GM18873 (cell line): ENCODE measurements around the gene STN1.

Source experiments
- ATAC-seq: cut with Tn5 transposase; IDR thresholded peaks from one replicate; pipeline ENCODE4 v1.9.1; 2021; ENCODE audit warnings: mild to moderate bottlenecking, moderate library complexity, moderate number of reproducible peaks; ENCODE audit not compliant: unreplicated experiment, low FRiP score

The STN1 gene

GRCh38 chr10:103930449-103930848 lies 12.5 kb upstream of the STN1 start:
- ATAC-seq = no peak

DNA sequence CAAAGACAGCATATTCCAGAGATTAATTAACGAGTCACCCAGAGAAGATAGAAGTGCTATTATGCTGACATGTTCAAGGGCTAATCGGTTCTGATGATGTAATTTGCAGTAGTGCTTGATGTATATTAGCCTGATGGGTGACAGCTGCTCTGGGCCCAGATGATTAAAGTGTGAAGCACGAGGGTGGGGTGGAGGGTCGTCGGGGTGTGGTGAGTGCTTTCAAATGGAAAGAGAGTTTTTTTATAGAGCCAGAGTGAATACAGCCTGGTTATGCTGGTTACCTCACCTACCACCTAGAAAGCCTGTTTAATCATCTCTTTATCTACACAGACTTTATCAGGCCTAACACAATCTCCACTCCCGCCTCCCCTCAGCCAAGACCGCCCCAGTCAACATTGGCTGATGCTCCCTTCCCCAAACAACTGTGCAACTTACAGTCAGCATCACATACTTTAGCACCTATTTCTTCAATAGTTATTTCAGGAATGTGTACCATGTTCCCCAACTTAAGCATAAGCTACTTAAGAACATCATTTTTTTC lies 11.5 kb upstream of the STN1 start:
- no peak for ATAC-seq

DNA sequence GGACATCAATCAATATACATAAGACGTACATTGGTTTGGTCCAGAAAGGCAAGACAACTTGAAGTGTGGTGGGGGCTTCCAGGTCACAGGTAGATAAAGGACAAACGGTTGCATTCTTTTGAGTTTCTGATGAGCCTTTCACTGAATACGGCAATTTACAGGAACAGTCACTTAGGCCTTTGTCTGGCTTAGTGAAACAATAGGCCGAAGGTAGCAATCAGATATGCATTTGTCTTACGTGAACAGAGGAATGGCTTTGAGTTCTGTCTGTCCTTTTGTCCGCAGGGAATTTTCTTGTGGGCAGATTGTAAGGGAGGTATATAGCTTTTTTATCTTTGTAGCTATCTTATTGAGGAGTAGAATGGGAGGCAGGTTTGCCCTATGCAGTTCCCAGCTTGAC lies 10.8 kb upstream of the STN1 start:
- ATAC-seq = no peak

- no peak for ATAC-seq
These were observed 8.8 kb upstream of the STN1 start for GRCh38 chr10:103926722-103927319.

DNA sequence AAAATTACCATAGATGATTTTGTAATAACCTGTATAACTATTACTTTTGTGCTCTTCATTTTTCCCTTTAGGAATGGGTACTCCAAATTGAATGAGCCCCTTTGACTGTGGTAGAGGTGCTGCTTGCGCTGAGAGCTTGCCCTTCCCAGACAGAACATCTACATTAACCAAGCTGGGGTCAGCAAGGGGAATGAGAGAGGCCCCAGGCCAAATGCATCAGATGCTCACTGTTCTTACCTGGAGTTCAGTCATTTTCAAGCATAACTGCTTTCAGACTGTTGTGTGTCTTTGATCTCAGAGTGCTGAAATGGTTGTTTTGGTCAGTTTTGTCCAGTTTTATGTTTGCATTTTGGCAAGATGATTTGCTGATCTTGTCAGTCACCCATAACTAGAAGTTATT lies 7.6 kb upstream of the STN1 start:
- no peak for ATAC-seq

GRCh38 chr10:103923502-103923901 lies 5.5 kb upstream of the STN1 start:
- no peak for ATAC-seq

DNA sequence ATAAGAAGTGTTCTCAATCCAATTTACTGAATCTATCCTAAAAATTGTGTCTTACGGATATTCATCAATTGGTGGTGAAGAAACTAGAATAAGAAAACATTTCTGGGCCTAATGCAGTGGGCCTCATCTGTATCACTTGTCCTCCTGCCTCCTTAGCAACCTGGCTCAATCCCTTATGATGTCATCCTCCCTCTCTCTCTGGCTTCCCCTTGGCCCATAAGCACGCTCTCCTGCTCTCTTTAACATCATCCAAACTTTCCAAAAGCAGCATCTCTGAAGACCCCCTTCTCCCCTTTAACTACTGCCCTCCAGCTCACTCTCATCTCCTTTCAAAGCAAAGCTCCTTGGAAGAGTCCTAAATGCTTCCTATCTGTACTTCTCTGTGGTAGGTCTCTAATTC lies 4.7 kb upstream of the STN1 start:
- ATAC-seq = no peak

DNA sequence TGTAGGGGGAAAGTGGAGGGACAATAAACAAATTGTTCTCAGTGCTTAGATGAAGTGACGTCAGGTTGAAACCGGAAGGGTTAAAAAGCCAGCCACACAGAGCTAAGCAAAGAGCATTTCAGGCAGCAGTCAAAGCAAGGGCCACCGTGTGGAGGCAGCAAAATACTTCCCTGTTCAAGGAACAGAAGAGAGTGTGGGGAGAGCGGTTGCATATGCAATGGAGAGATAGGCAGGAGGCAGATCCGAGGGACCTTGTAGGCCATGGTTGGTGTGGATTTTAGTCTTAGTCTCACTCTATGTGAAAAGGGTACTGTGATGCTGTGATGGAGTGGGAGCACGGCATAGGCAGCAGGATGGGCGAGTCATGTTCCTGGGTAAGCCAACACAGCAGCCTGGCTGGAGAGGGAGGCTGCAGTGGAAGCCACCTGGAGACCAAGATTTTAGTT lies 3.8 kb upstream of the STN1 start:
- ATAC-seq = no peak

DNA sequence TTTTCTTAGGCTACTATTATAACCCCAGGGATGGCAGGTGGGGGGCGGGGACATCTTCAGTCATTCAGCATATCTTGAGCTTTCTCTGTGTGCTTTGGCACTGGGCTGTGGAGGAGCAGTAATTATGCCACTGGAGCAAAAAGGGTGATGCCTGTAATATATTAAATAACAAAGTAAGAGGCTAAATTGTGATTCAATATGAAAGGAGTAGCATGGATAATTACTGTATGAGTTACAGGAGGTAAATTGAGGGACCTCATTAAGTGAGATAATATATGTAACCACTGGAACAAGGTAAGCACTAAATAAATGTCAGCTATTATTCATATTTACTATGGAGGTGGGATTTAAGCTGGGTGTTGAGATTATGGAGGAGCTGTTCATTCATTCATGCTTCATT lies 3.3 kb upstream of the STN1 start:
- no peak for ATAC-seq

- ATAC-seq = no peak
These were observed 1.7 kb upstream of the STN1 start for GRCh38 chr10:103919648-103920025.

DNA sequence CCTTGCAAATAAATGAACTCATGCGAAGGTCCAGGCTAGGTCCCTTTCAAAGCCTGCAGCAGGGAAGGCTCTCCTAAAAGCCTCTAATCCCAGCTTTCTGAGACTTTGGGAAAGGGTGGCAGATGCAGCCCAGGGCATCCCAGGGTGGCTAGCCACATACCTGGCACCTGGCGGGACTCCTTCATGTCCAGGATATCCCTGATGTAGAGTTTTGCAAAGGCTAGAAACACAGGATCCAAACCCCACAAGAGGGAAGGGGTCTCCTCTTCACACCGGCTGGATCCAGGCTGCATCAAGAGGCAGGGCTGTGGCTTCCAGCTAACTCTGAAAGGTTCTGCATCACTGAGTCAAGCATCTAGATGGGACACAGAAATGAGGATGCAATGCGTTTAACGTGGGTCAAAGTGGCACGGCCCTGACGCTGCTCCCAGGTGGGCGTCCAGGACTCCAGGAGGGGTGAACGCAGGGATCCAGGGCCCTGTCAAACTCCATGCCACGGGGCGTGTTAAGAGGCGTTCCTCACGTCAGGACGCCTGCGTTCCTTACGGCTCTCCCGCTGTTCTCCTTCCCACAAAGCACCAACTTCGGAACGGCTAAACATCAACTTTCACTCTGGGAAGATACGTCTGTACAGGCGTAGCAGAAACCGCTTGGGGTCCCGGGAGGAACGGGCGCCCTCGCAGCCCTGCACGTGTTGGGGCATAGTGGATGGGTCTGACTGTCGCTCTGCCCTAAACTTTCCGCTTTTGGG lies 507 bp downstream of the STN1 start:
- ATAC-seq = peak; percentile 5

DNA sequence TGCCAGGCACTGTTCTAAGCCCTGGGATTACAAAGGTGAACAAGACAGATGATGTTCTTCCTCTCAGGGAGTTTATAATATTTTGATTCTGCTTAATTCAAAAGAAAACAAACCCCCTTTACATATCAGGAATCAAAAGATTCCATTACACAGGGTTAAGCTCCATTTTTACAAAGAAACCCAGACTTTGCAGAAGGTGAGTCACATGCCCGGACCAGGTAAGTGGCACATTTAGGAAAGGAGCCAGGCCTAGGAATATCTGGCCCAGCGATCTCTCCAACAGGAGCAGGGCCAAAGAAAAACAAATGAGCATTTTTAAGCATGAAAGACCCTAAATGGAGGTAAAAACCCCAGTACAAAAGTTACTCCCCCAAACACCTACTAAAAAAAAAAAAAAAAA lies 1.1 kb downstream of the STN1 start:
- no peak for ATAC-seq

- no peak for ATAC-seq
These were observed 1.7 kb downstream of the STN1 start for GRCh38 chr10:103916254-103916653.

DNA sequence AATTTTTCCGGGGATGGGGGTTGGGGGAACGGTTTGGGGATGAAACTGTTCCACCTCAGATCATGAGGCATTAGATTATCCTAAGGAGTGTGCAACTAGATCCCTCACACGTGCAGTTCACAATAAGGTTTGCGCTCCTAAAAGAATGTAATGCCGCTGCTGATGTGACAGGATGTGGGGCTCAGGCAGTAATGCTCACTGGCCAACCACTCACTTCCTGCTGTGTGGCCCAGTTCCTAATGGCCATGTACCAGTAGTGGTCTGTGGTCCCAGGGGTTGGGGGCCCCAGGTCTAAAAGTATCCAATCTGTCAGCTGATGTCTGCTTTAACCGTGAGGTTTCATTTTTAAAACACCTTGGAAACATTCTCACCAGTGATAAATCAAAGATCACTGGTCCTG lies 2.2 kb downstream of the STN1 start:
- no peak for ATAC-seq

- ATAC-seq = no peak
These were observed 5.2 kb downstream of the STN1 start for GRCh38 chr10:103912759-103913158.

DNA sequence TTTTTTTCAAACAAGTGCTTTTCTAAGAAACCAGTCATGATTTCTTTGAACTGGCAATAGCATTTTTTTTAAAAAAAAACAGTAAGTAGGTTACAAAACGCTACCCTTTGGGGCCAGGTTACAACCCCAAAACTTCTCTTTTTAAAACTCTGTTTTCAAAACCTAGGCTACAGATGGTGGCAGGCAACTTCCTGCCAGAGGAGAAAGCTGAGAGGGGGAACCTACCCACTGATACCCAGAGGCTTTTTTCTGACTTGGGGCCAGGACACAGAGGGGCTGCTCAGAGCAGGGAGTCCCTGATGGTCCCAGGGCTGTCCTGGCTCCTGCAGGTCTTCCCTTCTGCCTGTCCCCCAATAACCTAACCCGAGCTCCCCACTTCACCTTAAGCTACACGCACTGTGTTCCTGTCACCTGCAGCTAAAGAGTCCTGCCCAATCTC lies 6.9 kb downstream of the STN1 start:
- ATAC-seq = no peak

- ATAC-seq = no peak
These were observed 7.5 kb downstream of the STN1 start for GRCh38 chr10:103910442-103911012.

DNA sequence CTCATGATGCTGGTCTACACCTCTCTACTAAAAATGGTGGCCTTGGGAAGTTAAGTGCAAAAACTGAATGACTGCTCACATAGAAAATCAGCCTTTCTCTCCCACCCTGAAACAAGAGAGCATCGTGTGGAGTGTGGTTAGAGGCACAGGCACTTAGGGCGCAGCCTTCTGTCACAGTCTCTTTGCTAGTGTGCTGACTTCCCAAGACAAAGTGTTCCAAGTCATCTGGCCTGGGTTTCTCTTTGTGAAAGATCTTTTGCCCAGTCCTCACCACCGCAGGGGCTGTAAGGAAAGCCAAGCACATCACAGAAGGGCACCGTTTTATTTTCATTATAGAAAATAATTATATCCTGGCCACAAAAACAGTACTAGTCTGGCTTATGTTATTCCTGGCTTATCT lies 12.5 kb downstream of the STN1 start:
- no peak for ATAC-seq

GRCh38 chr10:103901299-103901698 lies 16.7 kb downstream of the STN1 start:
- no peak for ATAC-seq

GRCh38 chr10:103899312-103899711 lies 18.7 kb downstream of the STN1 start:
- no peak for ATAC-seq

DNA sequence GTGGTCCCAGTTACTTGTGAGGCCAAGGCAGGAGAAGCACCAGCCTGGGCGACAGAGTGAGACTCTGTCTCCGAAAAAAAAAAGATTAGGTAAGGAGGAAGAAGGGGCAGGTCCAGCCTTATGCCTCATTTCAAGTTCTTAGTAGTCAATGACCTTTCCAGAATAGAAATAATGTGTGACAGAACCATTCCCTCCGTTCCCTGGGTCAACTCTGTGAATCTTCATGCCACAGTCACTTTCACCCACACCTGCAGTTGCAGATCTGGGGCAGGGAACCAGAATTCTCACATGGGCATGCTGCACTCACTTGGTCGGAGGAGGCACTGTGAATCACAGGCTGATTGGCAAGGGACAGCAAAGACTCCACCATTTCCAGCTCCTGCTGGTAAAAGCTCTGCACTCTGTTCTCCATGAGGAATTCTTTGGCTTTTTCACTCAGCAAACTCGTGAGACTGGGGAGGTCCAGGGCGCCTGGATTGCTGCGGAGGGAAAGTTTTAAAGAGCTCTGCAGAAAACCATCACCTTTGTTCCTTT lies 20.7 kb downstream of the STN1 start:
- ATAC-seq = no peak
